ENCODE data around the gene OFD1.

Gene OFD1, protein sequence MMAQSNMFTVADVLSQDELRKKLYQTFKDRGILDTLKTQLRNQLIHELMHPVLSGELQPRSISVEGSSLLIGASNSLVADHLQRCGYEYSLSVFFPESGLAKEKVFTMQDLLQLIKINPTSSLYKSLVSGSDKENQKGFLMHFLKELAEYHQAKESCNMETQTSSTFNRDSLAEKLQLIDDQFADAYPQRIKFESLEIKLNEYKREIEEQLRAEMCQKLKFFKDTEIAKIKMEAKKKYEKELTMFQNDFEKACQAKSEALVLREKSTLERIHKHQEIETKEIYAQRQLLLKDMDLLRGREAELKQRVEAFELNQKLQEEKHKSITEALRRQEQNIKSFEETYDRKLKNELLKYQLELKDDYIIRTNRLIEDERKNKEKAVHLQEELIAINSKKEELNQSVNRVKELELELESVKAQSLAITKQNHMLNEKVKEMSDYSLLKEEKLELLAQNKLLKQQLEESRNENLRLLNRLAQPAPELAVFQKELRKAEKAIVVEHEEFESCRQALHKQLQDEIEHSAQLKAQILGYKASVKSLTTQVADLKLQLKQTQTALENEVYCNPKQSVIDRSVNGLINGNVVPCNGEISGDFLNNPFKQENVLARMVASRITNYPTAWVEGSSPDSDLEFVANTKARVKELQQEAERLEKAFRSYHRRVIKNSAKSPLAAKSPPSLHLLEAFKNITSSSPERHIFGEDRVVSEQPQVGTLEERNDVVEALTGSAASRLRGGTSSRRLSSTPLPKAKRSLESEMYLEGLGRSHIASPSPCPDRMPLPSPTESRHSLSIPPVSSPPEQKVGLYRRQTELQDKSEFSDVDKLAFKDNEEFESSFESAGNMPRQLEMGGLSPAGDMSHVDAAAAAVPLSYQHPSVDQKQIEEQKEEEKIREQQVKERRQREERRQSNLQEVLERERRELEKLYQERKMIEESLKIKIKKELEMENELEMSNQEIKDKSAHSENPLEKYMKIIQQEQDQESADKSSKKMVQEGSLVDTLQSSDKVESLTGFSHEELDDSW

DNA sequence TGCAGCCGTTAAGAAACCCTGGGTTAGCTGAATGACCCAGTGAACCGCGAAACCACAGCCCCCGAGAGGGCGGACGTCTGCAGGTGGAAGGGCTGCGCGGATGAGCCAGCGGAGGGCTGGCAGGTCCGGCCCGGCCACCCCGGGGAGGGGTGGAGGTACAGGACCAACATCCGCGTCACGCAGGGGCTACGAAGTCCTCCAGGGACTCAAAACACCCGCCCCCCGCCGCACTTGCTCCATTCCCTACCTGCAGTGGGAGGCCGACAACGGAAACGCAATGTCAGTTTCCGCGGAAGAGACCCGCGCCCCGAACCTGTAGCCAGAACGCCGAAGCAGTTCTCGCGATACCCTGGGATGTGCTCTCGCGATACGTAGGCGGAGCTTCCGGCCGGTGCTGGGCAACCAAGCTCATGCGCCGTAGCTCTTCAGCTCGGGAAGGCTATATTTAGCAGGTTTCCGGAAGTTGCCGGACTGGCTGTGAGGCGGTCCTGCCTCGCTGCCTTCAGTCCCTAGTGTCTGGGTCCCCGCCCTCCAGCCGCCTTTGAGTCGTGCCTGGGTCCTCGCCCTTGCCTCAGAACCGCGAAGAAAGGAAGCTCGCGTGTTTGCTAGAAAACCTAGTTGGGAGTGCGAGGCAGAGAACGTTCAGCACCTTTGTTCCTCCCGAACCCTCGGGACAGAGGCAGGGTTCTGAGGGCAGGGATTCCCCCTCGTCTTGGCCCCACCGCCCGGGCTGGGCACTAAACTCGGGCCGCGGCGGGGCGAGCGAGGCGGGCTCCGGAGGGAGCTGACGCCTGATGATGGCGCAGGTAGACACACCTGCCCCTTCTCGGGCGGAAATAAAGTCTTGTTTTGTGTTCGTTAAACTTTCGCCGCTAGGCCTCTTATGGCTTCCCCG lies at the start of gene OFD1, which contains the start of gene TRAPPC2:
Gene OFD1 (plus strand): TSS at position 471 of the 895 bp plus-strand sequence. CDS start 324 bp downstream, at position 795.
Gene TRAPPC2 (minus strand): TSS at position 343 of the 895 bp plus-strand sequence. CDS start 14,657 bp downstream, outside the sequence.
- peak; percentile 96 to 98 for DNase-seq

DNA sequence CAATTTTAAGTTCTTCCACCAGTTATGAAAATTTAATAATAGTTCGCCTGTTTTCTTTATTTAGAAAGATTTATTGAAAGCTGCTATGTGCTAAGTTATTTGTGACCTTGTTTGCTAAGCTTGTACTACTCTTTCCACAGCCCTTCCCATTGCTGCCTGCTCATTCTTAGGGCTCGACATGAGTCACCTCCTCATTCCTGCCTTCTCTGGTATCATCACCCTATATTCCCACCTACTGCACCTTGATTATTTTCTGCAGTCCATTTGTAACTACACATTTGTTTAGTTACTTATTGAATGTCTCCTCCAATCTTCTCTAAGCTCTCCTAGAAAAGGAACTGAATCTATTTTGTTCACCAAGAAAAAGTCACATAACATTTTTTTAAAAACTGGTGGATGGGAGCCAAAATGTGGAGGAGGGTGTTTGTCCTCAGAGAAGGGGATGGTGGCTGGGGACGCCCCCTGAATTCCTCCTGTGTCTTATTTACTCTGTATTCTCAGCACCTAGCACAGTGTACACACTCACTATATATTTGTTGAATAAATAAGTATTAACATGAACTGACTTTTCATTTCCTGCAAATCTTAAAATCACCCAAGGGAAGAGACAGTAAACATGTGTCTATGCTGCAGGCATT lies 49.3 kb upstream of the OFD1 start:
- no peak for DNase-seq

DNA sequence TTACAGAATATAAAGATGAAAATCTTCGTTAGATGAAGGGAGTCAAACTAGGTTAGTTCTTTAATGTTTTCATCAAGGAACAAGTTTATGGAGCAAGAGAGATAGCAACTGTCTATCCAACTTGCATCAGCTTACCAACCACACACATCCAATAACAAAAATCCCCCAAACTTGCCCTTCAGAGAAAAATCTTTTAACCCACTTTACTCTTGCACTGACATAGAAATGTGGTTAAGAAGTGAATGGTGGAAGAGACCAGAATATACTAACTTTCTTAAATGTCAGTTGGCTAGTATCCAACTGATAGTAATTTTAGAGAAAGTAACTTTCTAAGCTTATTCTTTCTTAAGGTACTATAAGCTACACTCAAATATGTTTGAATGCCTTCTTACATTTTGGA lies 47.3 kb upstream of the OFD1 start:
- no peak for DNase-seq

DNA sequence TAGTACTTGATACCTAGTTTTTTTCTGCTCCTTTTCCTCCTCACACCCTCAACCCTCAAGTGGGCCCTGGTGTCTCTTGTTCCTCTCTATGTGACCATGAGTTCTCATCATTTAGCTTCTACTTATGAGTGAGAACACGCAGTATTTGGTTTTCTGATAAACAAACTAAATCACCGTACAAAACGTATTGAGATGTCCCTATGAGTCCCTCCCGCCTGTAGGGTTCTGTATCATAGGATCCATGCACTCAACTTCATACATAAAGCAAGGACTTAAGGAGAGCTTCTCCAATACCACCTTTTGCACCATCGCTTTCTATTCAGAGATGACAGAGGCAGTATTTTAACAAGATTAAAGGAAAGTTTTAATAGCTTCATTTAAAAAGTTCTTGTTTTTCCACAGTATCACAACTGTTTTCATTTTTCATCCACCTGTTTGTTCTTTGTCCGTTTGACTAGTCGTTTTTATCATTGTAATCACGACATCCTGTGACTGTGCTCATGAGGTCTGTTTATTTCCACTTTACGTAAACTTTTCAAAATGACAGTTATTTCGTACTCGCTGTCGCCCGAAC lies 46.1 kb upstream of the OFD1 start:
- peak; percentile 12 to 42 for DNase-seq

DNA sequence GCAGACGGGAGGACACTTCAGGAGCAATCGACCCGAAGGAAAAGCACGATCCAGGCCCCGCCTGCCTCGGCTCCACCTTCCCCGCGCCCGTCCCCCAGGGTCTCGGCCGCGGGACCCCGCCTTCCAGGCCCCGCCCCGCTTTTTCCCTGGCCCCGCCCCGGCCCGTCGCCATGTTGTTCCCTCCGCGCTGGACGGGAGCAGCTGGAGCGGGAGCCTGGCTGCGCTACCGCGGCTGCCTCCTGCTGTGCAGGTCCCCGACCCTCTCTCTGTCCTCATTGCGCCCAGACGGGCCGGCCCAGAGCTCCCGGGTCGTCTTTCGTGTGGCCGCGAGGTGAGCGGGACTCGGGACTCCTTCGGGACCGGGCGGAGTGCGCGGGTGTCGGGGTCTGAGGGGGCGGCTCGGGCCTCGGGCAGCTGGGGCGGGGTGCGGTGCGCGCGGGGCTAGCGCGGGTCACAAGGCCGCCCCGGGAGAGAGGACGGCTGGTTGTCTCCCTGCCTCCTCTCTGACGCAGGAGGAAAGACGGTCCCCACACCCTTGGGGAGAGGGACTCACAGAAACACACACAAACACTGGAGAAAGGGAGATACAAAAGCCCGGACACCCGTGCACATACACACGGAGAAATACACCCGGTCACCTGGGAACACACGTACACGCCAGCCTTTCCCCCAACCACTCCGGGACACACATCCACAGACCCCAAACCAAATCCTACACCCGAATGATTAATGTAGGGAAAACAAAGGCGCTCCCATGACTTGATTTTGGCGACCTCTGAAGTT lies 45.4 kb upstream of the OFD1 start, which contains the start of gene RAB9A:
Gene RAB9A (plus strand): TSS at position 171 of the 783 bp plus-strand sequence. CDS start 19,619 bp downstream, outside the sequence.
- DNase-seq, result peak; percentile 51 to 94

DNA sequence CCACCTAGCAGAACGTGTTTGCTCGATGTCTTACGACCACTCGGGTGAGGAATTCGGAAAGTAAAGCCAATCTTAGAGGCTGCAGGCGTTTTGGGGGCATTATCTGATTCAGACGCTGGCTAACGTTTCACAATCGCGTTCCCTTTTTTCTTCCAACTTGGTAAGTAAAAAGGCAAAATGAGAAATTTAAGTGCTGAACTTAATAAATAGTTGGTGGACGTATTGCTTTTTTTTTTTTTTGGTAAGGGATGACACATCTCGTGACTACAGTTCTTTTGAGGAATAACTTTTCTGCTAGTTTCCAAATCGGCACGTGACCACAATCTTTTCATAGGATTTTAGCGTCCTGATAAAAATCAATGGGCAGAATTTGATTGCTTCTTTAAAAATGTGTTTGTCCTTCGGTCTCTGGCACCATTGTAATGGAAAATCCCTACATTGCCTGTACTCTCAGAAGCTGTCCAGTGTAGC lies 44.8 kb upstream of the OFD1 start:
- DNase-seq, result no peak

DNA sequence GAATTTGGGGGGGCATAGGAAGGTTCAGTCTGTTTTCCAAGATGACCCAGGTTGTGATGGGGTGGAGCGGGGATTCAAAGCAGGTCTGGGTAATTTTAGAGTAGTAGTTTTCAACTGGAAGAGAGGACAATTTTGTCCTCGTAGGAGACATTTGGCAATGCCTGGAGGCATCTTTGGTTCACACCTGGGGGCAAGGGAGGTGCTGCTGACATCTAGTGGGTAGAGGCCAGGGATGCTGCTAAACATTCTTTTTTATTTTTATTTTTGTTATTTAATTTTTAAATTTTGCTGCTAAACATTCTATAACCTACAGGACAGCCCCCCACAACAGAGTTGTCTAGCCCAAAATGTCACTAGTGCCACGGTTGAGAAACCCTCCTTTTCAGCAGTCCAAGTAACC lies 43.7 kb upstream of the OFD1 start:
- DNase-seq, result peak in 1 of 2 experiments; percentile 2

GRCh38 chrX:13691841-13692371 lies 42.6 kb upstream of the OFD1 start:
- DNase-seq, result no peak

DNA sequence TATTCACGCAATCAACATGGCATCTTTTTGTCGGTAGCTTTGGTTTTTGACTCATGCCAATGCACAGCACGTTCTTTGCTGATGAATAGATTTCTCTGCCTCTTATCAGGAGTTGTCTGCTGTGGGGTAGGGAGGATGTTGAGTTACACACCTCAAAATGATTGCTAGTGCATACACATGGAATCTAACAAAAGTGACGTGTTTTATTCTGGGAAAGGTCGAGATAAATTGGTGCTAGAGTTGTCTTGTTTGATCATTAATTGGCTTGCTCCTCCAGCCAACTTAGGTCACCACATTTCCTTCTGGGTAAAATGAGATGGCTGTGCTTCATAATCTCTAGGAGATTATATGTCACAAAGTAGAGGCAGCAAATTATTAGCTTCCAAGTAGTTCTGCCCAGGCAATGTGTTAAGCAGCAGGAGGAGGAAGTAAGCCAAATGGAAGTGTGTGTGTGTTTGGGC lies 41.7 kb upstream of the OFD1 start:
- no peak for DNase-seq

- no peak for DNase-seq
Observed at GRCh38 chrX:13693341-13693961, 41.1 kb upstream of the OFD1 start.

DNA sequence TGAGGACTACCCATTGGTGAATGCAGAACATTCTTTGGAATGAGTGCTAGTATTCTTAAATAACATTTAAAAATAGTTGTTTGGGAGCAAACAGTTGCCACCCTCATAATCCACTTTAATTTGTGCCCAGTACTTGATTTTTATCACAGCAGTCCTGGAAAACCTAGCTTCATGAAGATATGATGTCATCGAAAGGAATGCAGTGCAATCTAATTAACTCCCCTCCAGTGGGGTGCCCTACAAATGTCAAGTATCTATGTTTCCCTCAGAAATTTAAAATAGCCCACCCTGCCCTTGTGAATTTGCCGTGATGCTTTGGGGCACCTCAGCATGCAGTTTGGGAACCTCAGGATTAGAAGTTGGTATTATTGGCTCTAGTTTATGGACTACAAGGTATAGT lies 40.2 kb upstream of the OFD1 start:
- DNase-seq, result no peak

DNA sequence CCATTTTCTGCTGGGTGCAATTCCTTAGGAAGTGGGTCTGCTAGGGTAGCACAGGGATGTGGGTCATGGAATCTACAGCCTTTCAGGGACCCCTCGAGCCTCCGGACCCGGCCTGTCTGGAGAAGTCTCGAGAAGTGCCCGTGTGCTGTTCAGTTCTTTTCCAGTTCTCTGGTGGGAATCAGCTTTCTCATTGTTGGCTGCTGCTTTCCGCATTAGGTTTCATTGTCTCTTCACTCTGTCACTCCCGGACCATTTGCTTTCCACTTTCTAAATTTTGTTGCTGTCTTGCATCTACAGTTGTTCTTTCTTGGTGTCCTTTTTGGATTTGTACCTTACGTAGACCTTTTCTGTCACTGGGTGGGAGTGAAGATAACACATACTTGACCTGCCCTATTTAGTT lies 39.6 kb upstream of the OFD1 start:
- no peak for DNase-seq

DNA sequence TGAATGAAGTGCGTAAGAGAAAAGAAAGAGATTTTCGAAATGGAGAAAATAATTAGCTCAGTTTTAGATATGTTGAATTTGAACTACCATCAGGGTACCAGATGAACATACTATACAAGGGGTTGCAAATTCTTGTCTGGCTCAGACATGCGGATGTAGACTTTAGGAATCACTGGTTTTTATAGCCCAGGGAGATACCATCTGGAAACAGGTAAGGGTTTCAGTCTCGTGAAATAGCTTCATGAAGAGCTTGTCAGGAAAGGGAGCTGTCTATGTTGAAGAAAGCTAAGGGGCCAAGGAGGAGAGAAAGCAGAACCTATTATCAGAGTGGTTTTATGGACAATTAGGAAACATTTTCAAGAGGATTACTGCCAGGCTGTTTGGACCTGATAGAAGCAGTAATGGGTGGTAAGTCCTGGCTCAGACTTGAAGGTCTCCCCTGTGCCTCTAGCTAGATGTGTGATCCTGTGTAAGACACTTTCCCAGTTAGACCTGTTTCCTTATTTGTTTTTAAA lies 38.9 kb upstream of the OFD1 start:
- DNase-seq, result no peak

DNA sequence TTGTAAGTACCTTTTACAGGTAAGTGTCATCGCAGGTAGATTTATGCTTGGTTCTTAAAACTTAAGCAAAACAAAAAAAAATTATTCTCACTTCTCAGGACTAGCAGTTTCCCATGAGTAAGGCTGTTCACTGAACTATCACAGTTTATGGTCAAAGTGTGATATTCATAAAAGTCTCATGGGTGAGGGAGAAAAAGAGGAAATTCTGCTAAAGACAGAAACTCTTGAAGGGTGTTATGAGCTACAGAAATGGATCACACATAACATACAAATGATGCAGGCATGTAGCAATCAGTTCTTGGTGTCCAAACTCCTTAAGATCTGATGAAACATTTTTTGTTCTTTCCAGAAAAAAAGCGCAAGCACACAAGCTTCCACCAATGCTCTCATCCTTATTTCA lies 37.1 kb upstream of the OFD1 start:
- DNase-seq, result no peak

GRCh38 chrX:13697976-13698375 lies 36.6 kb upstream of the OFD1 start:
- DNase-seq, result no peak

DNA sequence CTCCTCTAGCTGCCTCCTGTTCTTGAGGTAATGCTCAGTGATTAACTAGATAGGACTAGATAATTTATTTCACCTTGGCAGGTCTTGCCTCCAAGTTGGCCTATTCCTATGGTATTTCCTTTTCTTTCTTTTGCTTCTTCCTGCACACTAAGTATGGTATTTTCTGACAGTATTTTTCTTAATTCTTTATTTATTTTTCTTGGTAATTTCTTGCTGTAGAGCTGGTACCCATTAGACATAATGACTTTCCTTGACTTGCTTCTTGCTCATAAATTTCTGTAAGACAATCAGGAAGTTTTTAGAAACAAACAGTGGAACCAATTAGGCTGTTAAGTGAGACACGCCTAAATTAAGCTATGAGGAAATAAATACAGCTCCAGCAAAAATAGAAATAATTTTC lies 36.1 kb upstream of the OFD1 start:
- DNase-seq, result no peak

GRCh38 chrX:13699183-13699826 lies 35.2 kb upstream of the OFD1 start:
- DNase-seq, result no peak

DNA sequence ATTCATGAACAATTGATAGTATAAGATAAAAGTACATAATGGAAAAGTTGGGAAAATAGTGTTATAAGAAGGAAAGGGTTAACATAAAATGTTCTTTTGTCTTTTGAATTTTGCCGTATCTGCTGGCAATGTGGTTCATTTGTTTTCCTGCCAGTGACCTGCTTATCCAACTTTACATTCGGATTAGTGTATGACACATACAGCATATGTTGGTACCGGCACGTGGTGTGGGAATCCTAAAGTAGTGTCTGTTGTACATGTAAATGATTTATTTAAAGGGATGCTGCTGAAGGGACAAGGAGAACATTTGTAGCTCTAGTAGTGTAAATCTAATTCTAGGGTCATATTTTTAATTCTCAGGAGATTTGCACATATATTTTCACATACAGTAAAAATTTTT lies 34.2 kb upstream of the OFD1 start:
- DNase-seq, result no peak
